ENCODE measurements around the gene TSPAN16. TPM values are rescaled to one million over a fixed set of nuclear protein-coding genes. Genes with fewer than 3 reads are reported as not detected.

The TSPAN16 gene
- total and polyA plus RNA-seq, 2 of the 13 experiments (the other 11 are each of a cell fraction or from before 2014, with no cell fraction given): not detected

DNA sequence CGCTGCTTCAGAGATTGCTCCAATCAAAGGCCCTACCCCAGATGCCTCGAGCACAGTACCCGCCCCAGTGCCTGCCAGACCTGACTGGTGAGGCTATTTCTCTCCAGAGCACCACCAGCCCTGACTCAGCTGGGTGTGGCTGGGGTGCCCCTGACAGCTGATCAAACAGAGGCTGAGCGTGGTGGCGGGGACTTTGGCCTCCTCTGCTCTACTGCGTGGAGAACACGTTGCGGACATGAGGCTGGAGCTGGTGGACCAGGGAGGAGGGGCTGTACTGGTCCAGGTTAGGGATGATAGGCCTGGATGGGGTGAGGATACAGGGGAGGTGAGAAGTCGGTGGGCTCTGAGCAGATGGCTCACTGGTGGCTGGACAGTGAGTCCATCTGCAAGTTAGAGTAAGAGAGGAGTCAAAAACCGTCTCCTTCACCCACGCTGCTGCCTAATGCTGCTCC, 30.1 kb upstream of the TSPAN16 start (continued):
- peak; percentile 90 for TF ChIP-seq ZNF891 (CRISPR knock-in tag; IDR thresholded peaks at IDR 0.05)
- TF ChIP-seq BRCA1 (CRISPR knock-in tag; IDR thresholded peaks at IDR 0.05): peak; percentile 42; the same call in 1 of the 2 replicates
- TF ChIP-seq ZNF788 (CRISPR knock-in tag; IDR thresholded peaks at IDR 0.05; ENCODE audit: borderline replicate concordance): peak; percentile 99
- TF ChIP-seq, protein P1, sequence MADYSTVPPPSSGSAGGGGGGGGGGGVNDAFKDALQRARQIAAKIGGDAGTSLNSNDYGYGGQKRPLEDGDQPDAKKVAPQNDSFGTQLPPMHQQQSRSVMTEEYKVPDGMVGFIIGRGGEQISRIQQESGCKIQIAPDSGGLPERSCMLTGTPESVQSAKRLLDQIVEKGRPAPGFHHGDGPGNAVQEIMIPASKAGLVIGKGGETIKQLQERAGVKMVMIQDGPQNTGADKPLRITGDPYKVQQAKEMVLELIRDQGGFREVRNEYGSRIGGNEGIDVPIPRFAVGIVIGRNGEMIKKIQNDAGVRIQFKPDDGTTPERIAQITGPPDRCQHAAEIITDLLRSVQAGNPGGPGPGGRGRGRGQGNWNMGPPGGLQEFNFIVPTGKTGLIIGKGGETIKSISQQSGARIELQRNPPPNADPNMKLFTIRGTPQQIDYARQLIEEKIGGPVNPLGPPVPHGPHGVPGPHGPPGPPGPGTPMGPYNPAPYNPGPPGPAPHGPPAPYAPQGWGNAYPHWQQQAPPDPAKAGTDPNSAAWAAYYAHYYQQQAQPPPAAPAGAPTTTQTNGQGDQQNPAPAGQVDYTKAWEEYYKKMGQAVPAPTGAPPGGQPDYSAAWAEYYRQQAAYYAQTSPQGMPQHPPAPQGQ (CRISPR knock-in tag; IDR thresholded peaks at IDR 0.05; ENCODE audit: borderline replicate concordance): peak; percentile 95; the same call in 1 of the 2 replicates
- peak; percentile 89; the same call in 1 of the 2 replicates for TF ChIP-seq DNMT3B (CRISPR knock-in tag; conservative IDR thresholded peaks at IDR 0.05)
- TF ChIP-seq, protein P2, sequence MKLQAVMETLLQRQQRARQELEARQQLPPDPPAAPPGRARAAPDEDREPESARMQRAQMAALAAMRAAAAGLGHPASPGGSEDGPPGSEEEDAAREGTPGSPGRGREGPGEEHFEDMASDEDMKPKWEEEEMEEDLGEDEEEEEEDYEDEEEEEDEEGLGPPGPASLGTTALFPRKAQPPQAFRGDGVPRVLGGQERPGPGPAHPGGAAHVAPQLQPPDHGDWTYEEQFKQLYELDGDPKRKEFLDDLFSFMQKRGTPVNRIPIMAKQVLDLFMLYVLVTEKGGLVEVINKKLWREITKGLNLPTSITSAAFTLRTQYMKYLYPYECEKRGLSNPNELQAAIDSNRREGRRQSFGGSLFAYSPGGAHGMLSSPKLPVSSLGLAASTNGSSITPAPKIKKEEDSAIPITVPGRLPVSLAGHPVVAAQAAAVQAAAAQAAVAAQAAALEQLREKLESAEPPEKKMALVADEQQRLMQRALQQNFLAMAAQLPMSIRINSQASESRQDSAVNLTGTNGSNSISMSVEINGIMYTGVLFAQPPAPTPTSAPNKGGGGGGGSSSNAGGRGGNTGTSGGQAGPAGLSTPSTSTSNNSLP (IDR thresholded peaks at IDR 0.05; ENCODE audit: low read depth, low read length): no peak
- peak; percentile 94 for TF ChIP-seq ZNF230 (CRISPR knock-in tag; IDR thresholded peaks at IDR 0.05)
- TF ChIP-seq, protein P3, sequence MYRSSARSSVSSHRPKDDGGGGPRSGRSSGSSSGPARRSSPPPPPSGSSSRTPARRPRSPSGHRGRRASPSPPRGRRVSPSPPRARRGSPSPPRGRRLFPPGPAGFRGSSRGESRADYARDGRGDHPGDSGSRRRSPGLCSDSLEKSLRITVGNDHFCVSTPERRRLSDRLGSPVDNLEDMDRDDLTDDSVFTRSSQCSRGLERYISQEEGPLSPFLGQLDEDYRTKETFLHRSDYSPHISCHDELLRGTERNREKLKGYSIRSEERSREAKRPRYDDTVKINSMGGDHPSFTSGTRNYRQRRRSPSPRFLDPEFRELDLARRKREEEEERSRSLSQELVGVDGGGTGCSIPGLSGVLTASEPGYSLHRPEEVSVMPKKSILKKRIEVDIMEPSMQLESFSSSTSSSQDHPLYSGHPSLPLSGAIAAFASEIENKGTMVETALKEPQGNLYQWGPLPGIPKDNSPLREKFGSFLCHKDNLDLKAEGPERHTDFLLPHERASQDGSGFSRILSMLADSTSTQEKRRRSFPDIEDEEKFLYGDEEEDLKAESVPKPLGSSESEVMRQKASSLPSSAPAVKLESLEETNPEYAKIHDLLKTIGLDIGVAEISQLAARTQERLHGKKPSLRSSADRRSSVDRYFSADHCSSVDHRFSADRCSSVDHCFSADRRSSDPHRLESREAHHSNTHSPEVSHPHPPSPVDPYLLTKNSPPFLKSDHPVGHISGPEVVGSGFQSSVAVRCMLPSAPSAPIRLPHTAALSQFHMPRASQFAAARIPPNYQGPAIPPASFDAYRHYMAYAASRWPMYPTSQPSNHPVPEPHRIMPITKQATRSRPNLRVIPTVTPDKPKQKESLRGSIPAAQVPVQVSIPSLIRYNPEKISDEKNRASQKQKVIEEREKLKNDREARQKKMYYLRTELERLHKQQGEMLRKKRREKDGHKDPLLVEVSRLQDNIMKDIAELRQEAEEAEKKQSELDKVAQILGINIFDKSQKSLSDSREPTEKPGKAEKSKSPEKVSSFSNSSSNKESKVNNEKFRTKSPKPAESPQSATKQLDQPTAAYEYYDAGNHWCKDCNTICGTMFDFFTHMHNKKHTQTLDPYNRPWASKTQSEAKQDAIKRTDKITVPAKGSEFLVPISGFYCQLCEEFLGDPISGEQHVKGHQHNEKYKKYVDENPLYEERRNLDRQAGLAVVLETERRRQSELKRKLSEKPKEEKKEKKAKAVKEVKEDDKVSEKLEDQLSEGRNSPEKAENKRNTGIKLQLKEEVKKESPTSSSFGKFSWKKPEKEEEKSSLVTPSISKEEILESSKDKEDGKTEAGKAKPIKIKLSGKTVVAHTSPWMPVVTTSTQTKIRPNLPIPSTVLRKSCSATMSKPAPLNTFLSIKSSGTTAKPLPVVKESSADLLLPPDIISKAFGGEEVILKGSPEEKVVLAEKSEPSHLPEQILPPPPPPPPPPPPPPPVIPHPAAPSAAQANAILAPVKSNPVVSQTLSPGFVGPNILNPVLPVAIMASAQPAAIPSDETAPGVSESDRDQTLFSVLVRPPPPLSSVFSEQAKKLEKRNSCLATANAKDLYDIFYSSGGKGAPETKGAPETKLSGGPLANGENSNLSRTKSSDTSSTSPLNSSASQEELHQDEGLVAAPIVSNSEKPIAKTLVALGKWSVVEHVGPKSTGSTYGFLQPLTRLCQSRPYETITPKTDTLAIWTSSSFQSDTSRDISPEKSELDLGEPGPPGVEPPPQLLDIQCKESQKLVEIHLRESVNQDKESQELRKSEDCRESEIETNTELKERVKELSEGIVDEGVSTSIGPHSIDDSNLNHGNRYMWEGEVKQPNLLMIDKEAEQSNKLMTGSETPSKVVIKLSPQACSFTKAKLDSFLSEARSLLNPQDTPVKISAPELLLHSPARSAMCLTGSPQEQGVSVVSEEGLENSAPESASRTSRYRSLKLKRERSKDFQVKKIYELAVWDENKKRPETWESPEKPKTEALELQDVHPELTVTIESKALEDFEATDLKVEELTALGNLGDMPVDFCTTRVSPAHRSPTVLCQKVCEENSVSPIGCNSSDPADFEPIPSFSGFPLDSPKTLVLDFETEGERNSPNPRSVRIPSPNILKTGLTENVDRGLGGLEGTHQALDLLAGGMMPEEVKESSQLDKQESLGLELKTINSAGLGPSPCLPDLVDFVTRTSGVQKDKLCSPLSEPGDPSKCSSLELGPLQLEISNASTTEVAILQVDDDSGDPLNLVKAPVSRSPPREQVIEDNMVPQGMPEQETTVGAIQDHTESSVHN (CRISPR knock-in tag; IDR thresholded peaks at IDR 0.05): 0 out of 2 replicates have a peak, but pooled peaks have one; percentile 75
- TF ChIP-seq, protein P4, sequence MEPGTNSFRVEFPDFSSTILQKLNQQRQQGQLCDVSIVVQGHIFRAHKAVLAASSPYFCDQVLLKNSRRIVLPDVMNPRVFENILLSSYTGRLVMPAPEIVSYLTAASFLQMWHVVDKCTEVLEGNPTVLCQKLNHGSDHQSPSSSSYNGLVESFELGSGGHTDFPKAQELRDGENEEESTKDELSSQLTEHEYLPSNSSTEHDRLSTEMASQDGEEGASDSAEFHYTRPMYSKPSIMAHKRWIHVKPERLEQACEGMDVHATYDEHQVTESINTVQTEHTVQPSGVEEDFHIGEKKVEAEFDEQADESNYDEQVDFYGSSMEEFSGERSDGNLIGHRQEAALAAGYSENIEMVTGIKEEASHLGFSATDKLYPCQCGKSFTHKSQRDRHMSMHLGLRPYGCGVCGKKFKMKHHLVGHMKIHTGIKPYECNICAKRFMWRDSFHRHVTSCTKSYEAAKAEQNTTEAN (CRISPR knock-in tag; conservative IDR thresholded peaks at IDR 0.05): peak; percentile 95
- no peak for TF ChIP-seq ZNF530 (CRISPR knock-in tag; IDR thresholded peaks at IDR 0.05; ENCODE audit: low read depth)
- no peak for TF ChIP-seq ZFP36 (IDR thresholded peaks at IDR 0.05; ENCODE audit: borderline replicate concordance, low read depth, low read length, partially characterized antibody)
- no peak for TF ChIP-seq RBM39 (IDR thresholded peaks at IDR 0.05; ENCODE audit: low read depth, low read length, poor library complexity, severe bottlenecking)
- peak; percentile 86 for TF ChIP-seq PITX1 (CRISPR knock-in tag; IDR thresholded peaks at IDR 0.05)
- TF ChIP-seq SMC3 (IDR thresholded peaks at IDR 0.05; ENCODE audit: low read length): no peak
